Fibroblast of lung (primary cell): ENCODE results near the gene DUSP16. TPM values are rescaled to one million over a fixed set of nuclear protein-coding genes. Genes with fewer than 3 reads are reported as not detected.

Experiments used
- DNase-seq, 2 donors: peaks; one replicate each; pipeline versions ENCODE4 v3.0.0 to v3.0.0-alpha.2; 2010; ENCODE audit warnings: low read depth in 2 of 2
- H2AFZ ChIP-seq: 2 replicates; pipeline ENCODE4 v1.5.1; 2012; ENCODE audit warnings: low read length, control low read depth, inconsistent platforms
- H3K27ac ChIP-seq: 2 replicates; pipeline ENCODE4 v1.5.1; 2011; ENCODE audit warnings: low read length, control low read depth; ENCODE audit not compliant: insufficient read depth
- H3K27me3 ChIP-seq: 2 replicates; pipeline ENCODE4 v1.5.1; 2011; ENCODE audit warnings: mild to moderate bottlenecking, low read length; ENCODE audit not compliant: control insufficient read depth, insufficient read depth
- H3K36me3 ChIP-seq: 2 replicates; pipeline ENCODE4 v1.5.1; 2011; ENCODE audit warnings: low read length; ENCODE audit not compliant: control insufficient read depth, insufficient read depth
- H3K4me1 ChIP-seq: 2 replicates; pipeline ENCODE4 v1.5.1; 2011; ENCODE audit warnings: low read length; ENCODE audit not compliant: control insufficient read depth, insufficient read depth; ENCODE audit errors: extremely low read depth
- H3K4me2 ChIP-seq: 2 replicates; pipeline ENCODE4 v1.5.1; 2011; ENCODE audit warnings: low read length, control low read depth; ENCODE audit not compliant: insufficient read depth; ENCODE audit errors: extremely low read depth
- H3K4me3 ChIP-seq, 4 experiments: fragments of 200-600 bp in 1 of 4; sonication (generic) in 1 of 4; replicated peaks in 1 of 4; 2 replicates each; pipeline ENCODE4 v1.5.1; 2011 to 2016; ENCODE audit warnings: low read length in 4 of 4, low read depth in 3 of 4, mild to moderate bottlenecking in 3 of 4, control low read depth in 2 of 4, inconsistent platforms in 1 of 4, mixed read lengths in 1 of 4; ENCODE audit not compliant: insufficient read depth in 1 of 4; ENCODE audit errors: control extremely low read depth in 1 of 4
- H3K79me2 ChIP-seq: 2 replicates; pipeline ENCODE4 v1.5.1; 2012; ENCODE audit warnings: mild to moderate bottlenecking, low read length, inconsistent platforms; ENCODE audit not compliant: control insufficient read depth, insufficient read depth
- H3K9ac ChIP-seq: 2 replicates; pipeline ENCODE4 v1.5.1; 2011; ENCODE audit warnings: mild to moderate bottlenecking, low read length, control low read depth; ENCODE audit not compliant: insufficient read depth
- H3K9me3 ChIP-seq: 2 replicates; pipeline ENCODE4 v1.5.1; 2012; ENCODE audit warnings: low read depth, low read length; ENCODE audit not compliant: control insufficient read depth, insufficient read depth
- H4K20me1 ChIP-seq: 2 replicates; pipeline ENCODE4 v1.5.1; 2011; ENCODE audit warnings: low read length; ENCODE audit not compliant: control insufficient read depth, insufficient read depth; ENCODE audit errors: extremely low read depth
- CTCF ChIP-seq, 2 donors: IDR thresholded peaks in 1 of 2; conservative IDR thresholded peaks in 1 of 2; 1 replicate in 1 of 2; 2 replicates in 1 of 2; pipeline ENCODE4 v1.5.1; 2011 to 2012; ENCODE audit warnings: low read length in 2 of 2, control low read depth in 1 of 2, inconsistent platforms in 1 of 2, low read depth in 1 of 2, mild to moderate bottlenecking in 1 of 2
- EZH2 ChIP-seq: IDR thresholded peaks from 2 replicates; pipeline ENCODE4 v1.5.1; 2012; ENCODE audit warnings: low read length, control low read depth, mild to moderate bottlenecking; ENCODE audit errors: missing control alignments
- polyA plus RNA-seq, 2 donors: library from polyadenylated mRNA; depleted of rRNA in 1 of 2; stranded (reverse) in 1 of 2; unstranded in 1 of 2; fragments of >200 nt; gene quantifications; 2 replicates each; pipeline ENCODE4 v1.2.1, GENCODE V29; 2011 to 2012; ENCODE audit warnings: missing spikeins in 1 of 2
- total RNA-seq: library from RNA; depleted of rRNA; stranded (reverse); fragments of >200 nt; gene quantifications from 2 replicates; pipeline ENCODE4 v1.2.1, GENCODE V29; 2014

The DUSP16 gene
- total and polyA plus RNA-seq, 2 donors (not counting 1 experiment from before 2014, with no cell fraction given): 9.4 to 15.2 TPM

GRCh38 chr12:12543959-12544358 is 18.7 kb downstream of the DUSP16 start:
- TF ChIP-seq CTCF (conservative IDR thresholded peaks at IDR 0.05 in 1 of 2, IDR thresholded peaks at IDR 0.05 in 1 of 2; ENCODE audit: low read depth in 1 of 2, low read length in 2 of 2): no peak
- TF ChIP-seq EZH2: no peak
- no peak overlapping the region for H3K4me3 ChIP-seq
- H3K9ac ChIP-seq: no peak overlapping the region
- H3K9me3 ChIP-seq: no peaks in the 10 kb centered on the region
- no peaks in the 10 kb centered on the region for H3K4me1 ChIP-seq
- no peaks in the 10 kb centered on the region for H3K27me3 ChIP-seq
- no peaks in the 10 kb centered on the region for H4K20me1 ChIP-seq
- no peak overlapping the region for H3K4me2 ChIP-seq
- no peaks in the 10 kb centered on the region for H3K36me3 ChIP-seq
- no peak overlapping the region for H3K27ac ChIP-seq
- no peak for DNase-seq
- H3K79me2 ChIP-seq: no peaks in the 10 kb centered on the region
- no peak overlapping the region for H2AFZ ChIP-seq

GRCh38 chr12:12542964-12543363 is 19.7 kb downstream of the DUSP16 start:
- no peak overlapping the region for H3K9ac ChIP-seq
- no peak overlapping the region for H3K27ac ChIP-seq
- no peaks in the 10 kb centered on the region for H3K36me3 ChIP-seq
- H3K27me3 ChIP-seq: no peaks in the 10 kb centered on the region
- no peak overlapping the region for H3K4me3 ChIP-seq
- TF ChIP-seq CTCF (conservative IDR thresholded peaks at IDR 0.05 in 1 of 2, IDR thresholded peaks at IDR 0.05 in 1 of 2; ENCODE audit: low read depth in 1 of 2, low read length in 2 of 2): no peak
- TF ChIP-seq EZH2: no peak
- H2AFZ ChIP-seq: no peak overlapping the region
- no peaks in the 10 kb centered on the region for H3K79me2 ChIP-seq
- no peaks in the 10 kb centered on the region for H3K4me1 ChIP-seq
- H4K20me1 ChIP-seq: no peaks in the 10 kb centered on the region
- H3K4me2 ChIP-seq: no peak overlapping the region
- DNase-seq: no peak
- no peaks in the 10 kb centered on the region for H3K9me3 ChIP-seq

- Histone ChIP-seq H3K9ac (no peak overlapping the region), H2AFZ (no peak overlapping the region), H3K27ac (no peak overlapping the region), H4K20me1 (no peaks in the 10 kb centered on the region), H3K9me3 (no peaks in the 10 kb centered on the region), H3K36me3 (no peaks in the 10 kb centered on the region), H3K4me3 (no peak overlapping the region), H3K27me3 (no peaks in the 10 kb centered on the region), H3K4me1 (no peaks in the 10 kb centered on the region), H3K79me2 (no peaks in the 10 kb centered on the region), H3K4me2 (no peak overlapping the region)
- no peak for DNase-seq
- TF ChIP-seq EZH2 (no peak), CTCF (conservative IDR thresholded peaks at IDR 0.05 in 1 of 2, IDR thresholded peaks at IDR 0.05 in 1 of 2; ENCODE audit: low read depth in 1 of 2, low read length in 2 of 2) (no peak)
Measured at GRCh38 chr12:12542286-12542685, 20.4 kb downstream of the DUSP16 start.
